ENCODE results near the gene PIBF1.
"Not testable (repeated sequence)": the region's sequence is repeated elsewhere in the genome, so short reads cannot be mapped to it uniquely, and the experiment has no call there.

The PIBF1 gene

GRCh38 chr13:72823724-72824123 lies 41.8 kb downstream of the PIBF1 start:
- no peak for DNase-seq

- peak; percentile 50 for DNase-seq
These were observed 52.7 kb downstream of the PIBF1 start for GRCh38 chr13:72834601-72835000.

DNA sequence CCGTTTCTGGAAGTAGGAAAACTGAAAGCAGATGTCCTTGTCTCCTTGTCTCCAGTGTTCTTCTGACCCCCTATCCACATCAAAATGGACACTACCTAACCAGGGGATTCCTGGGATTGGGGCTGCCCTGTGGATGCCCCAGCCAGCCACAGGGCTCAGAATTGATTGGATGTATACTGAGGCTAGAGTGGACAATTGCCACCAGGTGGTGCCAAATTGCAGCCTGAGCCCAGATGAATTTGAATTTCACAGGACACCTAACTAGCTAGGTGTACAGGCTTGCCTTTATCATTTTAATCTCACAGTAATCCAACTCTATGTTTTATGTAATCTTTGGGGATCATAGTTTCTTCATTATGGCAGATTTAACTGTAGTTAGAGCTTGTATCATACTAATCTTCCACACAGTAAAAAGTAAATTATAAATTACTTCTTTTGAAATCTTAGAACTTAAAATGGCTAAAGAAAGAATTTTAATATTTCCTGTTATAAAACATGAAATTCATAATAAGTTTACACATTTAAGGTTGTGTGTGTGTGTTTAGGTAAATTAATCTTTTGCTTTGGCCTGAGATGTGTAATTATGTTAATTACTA lies 58.0 kb downstream of the PIBF1 start:
- DNase-seq = peak; percentile 47

- DNase-seq = no peak
These were observed 61.1 kb downstream of the PIBF1 start for GRCh38 chr13:72842991-72843390.

GRCh38 chr13:72845148-72845547 lies 63.2 kb downstream of the PIBF1 start:
- not testable (repeated sequence) for DNase-seq

DNA sequence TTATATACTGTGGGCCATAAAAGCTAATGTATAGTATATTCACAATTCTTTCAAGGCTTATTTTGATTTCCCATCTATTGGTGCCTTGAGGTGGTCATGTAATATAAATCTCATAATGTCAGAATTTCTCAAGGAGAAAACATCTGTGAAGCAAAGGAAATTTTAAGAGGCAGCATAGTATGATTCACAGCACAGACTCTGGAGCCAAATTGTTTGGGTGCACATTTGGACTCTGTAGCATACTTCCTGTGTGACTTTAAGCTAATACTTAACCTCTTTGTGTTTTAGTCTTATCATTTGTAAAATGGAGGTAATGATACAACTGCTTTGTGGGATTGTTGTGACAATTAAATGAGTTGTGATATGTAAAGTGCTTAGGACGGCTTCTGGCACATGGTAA lies 67.6 kb downstream of the PIBF1 start:
- peak; percentile 40 for DNase-seq

DNA sequence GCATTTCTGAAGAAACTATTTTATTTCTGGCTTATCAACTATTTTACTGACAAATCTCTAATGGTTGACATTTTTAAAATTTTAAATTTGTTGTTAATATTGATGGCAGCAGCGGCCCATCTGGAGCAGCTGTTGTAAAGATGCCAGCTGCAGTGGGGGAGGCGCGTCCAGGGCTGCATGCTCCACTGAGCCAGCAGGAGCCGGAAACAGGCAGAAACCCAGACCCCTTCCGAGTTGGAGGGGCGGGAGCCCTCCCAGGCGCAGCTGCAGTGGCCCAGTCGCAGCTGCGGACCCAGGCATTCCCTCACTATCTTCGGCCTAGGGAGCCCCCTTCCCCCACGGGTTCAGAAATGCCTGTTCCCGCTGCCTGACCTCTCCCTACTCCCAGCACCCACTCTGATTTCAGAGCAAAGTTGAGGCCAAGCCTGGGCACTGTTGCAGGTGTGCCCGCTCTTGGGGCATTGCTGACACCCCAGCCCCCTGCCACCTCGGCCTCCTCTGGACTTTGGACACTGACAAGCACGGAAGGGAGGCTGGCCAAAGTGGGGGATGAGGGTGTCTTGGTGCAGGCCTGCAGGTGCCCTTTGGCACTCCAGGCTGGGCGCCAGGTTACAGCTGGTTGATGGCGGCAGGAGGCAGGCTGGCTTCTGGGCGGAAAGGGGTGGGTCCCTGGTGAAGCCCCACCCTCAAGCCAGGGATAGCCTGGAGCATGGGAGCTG lies 69.2 kb downstream of the PIBF1 start:
- DNase-seq = no peak

GRCh38 chr13:72851678-72852014 lies 69.7 kb downstream of the PIBF1 start:
- no peak for DNase-seq

DNA sequence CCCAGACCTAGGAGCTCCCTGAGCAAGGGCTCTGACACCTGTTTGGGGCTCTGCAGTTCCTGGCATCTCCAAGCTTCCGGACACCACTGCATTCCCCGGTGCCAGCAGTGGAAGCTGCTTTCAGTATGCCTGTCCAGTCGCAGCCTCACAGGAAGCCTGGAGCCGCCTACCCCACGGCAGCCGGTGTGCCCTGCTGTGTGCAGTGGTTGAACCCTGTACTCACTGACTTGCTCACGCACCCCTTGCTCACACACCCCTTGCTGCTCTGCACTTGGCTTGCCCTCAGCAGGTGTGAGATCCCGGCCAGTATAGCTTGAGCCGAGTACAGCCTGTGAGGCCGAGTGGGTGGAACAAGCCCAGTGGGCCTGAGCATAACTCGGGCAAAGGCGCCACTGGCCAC lies 70.3 kb downstream of the PIBF1 start:
- no peak for DNase-seq

GRCh38 chr13:72853000-72853399 lies 71.1 kb downstream of the PIBF1 start:
- DNase-seq = no peak

GRCh38 chr13:72864142-72865011 lies 82.4 kb downstream of the PIBF1 start:
- DNase-seq = peak; percentile 67

DNA sequence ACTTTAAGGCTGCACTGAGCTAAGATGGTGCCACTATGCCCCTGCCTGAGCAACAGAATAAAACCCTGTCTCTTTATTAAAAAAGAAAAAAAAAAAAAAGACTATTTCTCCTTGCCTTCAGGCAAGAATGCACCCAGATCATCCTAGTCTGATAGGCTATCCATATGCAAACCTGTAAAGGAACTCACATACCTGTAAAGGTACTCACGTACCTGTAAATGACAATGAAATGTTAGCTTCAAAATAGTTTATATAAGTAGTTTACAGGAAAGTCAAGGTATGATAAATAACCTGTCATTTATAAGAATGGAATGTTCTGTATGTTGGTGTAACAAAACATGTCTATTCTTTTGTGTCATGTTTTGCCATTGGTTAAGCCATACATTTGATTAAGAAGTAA lies 86.3 kb downstream of the PIBF1 start:
- DNase-seq = no peak

DNA sequence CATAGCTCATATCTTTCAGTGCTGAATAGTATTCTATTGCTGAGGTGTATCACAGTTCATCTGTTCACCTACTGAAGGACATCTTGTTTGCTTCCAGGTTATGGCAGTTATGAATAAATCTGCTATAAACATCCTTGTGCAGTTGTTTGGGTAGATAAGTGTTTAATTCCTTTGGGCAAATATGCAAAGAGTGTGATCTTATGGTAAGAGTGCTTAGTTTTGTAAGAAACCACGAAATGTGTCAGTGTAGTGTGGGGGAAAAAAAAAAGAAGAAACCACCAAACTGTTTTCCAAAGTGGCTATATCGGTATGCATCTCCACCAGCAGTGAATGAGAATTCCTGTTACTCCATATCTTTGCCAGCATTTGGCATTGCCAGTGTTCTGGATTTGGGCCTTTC lies 93.3 kb downstream of the PIBF1 start:
- peak; percentile 5 for DNase-seq

DNA sequence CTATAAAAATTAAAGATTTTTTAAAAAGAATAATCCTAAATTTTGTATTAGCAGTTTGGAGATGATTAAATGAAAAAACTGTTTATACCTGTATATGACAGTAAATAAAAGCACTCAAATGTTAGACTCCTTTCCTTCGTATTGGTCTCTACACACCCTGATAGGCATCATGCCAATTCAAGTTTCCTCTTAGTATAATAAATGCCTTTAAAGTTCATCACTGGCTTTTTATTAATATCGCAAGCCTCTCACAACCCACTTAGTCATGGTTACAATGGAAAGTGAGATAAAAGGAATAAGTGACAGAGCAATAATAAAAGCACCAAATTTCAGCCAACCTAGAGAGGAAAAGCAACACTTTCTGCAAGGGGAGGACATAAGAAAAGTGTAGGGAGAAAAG lies 102.2 kb downstream of the PIBF1 start:
- no peak for DNase-seq

GRCh38 chr13:72886272-72887067 lies 104.5 kb downstream of the PIBF1 start:
- DNase-seq = peak; percentile 54

DNA sequence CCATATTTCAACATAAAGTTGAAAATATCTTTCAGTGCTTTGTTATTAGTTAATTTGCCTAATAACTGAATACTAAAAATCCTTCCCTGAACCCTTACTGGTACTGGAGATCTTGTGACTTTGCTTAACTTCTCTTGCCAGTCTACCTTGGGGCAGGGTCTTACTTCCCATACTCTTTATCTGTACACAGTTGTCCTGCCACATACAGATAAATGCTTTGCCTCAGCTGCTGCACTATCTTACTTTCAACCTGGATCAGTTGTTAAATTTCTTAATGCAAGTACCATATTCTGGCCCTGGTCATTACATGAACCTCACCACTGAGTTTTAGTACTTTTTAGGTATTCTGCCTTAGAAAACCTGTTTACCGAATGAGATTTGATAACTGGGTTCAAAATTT lies 107.6 kb downstream of the PIBF1 start:
- no peak for DNase-seq

GRCh38 chr13:72890546-72890945 lies 108.6 kb downstream of the PIBF1 start:
- DNase-seq = no peak

GRCh38 chr13:72891423-72891822 lies 109.5 kb downstream of the PIBF1 start:
- DNase-seq = no peak

DNA sequence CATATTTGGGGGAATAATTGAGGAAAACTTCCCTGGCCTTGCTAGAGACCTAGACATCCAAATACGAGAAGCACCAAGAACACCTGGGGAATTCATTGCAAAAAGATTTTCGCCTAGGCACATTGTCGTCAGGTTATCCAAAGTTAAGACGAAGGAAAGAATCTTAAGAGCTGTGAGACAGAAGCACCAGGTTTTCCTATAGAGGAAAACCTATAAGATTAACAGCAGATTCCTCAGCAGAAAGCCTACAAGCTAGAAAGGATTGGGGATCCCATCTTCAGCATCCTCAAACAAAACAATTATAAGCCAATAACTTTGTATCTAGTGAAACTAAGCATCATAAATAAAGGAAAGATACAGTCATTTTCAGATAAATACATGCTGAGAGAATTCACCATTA lies 114.9 kb downstream of the PIBF1 start:
- DNase-seq = no peak

- not testable (repeated sequence) for DNase-seq
These were observed 119.6 kb downstream of the PIBF1 start for GRCh38 chr13:72901546-72901945.

DNA sequence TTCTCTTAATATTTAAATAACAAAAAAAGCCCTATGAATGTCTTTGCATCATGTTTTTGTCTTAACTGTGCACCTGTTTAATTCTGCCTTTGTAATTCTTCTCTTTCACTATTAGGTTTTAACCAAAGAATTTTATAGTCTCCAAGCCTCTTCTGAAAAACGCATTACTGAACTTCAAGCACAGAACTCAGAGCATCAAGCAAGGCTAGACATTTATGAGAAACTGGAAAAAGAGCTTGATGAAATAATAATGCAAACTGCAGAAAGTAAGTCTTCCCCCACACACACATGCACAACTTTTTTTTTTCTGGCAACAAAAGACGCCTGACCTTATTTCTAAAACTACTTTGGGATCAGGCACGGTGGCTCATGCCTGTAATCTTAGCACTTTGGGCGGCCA lies 126.5 kb downstream of the PIBF1 start:
- DNase-seq = no peak

DNA sequence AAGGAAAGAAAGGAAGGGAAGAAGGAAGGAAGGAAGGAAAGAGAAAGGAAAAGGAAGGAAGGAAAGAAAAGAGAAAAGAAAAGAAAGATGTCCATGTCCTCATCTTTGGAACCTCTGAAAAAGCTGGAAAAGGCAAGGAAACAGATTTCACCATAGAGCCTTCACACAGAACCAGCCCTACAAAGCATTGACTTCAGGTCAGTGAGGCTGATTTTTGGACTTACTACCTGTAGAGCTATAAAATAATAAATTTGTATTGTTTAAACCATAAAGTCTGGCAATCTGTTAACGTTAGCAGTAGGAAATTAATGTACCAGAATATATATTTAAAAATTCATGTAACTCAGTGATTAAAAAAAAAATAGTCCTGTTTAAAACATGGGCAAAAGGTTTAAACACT lies 130.0 kb downstream of the PIBF1 start:
- DNase-seq = no peak

DNA sequence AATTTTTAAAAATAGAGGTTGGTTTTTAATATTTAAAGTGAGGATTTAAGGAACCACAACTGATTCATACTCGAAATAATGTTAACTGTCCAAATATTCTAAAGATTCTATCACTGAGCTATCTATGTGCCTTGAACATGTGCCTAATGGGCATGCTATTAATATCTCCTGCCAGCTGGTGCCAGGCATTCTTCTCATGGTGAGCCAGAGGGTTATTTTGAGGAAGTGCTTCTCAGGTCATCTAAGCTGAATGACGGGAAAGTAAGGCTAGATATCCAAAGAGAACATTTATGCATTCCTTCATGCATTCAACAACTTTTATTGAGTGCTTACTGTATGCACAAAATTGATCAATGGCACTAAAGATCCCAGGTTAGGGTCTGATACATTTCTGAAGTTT lies 138.2 kb downstream of the PIBF1 start:
- DNase-seq = peak; percentile 15

All from fibroblast of upper back skin (primary cell).